Activated CD4-positive, CD25-positive, alpha-beta regulatory T cell (primary cell): Measurements from ENCODE around the gene ZNF823.
"Not testable (repeated sequence)": the region's sequence is repeated elsewhere in the genome, so short reads cannot be mapped to it uniquely, and the experiment has no call there.

Experiments
- DNase-seq, 4 experiments: peaks; one replicate each; lab custom pipeline; 2025; lab: John Stamatoyannopoulos, UW

The ZNF823 gene

DNA sequence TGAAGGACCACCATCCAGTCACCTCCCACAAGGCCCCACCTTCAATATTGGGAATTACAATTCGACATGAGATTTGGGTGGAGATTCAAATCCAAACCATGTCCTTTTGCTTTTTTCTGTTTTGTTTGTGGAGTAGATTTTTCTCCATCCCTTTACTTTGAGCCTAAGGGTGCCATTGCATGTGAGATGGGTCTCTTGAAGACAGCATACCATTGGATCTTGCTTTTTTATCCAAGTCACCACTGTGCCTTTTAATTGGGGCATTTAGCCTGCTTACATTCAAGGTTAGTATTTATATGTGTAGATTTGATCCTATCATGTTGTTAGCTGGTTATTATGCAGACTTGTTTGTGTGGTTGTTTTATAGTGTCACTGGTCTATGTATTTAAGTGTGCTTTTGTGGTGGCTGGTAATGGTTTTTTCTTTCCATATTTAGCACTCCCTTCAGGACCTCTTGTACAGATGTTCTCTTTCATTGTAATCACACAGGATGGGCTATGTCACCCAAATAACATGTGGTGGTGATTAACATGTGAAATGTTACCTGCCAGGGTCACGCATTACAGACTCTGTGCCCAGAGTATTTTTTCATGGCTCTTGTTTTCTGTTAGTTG, 58.0 kb downstream of the ZNF823 start:
- no peak for DNase-seq

DNA sequence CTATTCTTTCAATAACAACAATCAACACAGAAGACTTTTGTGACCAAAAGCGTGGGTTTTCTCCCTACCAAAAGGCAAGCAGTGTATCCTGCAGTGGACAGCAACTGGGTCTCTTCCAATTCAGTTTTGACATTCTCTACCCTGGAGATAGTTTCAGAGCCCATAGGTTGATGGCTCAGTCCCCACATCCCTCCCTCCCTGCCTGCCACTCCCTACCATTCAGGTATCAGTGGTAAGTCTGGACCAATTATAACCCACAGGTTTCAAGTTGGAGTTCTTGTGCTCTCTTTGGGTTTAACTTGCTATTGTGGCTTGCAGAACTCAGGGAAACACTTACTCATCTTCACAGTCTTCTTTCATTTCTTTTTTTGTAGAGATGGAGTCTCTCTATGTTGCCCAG, 60.2 kb downstream of the ZNF823 start:
- DNase-seq: no peak

DNA sequence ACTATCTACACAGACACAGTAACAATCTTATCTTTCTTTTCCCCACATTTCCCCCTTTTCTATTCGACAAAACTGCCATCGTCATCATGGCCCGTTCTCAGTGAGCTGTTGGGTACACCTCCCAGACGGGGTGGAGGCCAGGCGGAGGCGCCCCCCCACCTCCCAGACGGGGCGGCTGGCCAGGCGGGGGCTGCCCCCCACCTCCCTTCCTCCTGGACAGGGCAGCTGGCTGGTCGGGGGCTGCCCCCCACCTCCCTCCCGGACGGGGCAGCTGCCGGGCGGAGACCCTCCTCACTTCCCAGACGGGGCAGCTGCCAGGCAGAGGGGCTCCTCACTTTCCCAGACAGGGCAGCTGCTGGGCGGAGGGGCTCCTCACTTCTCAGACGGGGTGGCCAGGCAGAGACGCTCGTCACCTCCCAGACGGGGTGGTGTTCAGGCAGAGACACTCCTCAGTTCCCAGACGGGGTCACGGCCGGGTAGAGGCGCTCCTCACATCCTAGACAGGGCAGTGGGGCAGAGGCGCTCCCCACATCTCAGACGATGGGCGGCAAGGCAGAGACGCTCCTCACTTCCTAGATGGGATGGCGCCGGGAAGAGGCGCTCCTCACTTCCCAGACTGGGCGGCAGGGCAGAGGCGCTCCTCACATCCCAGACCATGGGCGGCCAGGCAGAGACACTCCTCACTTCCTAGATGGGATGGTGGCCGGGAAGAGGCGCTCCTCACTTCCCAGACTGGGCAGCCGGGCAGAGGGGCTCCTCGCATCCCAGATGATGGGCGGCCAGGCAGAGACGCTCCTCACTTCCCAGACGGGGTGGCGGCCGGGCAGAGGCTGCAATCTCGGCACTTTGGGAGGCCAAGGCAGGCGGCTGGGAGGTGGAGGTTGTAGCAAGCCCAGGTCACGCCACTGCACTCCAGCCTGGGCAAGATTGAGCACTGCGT, 61.8 kb downstream of the ZNF823 start:
- not testable (repeated sequence) for DNase-seq

DNA sequence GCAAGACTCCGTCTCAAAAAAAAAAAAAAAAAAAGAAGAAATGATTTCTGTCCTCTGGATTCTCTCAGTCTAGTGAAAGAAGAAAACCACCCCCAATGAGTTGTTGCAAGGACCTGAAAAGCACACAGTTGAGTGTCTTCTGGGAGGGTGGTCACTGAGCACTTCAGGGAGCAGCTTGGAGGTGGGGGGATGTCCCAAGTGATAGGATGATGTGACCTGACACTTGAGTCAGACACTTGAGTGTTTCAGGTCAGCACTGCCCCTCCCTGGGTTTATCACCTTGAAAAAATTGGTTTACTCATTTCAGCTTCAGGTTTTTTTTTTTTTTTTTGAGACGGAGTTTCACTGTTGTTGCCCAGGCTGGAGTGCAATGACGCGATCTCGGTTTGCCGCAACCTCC, 63.2 kb downstream of the ZNF823 start:
- no peak for DNase-seq

DNA sequence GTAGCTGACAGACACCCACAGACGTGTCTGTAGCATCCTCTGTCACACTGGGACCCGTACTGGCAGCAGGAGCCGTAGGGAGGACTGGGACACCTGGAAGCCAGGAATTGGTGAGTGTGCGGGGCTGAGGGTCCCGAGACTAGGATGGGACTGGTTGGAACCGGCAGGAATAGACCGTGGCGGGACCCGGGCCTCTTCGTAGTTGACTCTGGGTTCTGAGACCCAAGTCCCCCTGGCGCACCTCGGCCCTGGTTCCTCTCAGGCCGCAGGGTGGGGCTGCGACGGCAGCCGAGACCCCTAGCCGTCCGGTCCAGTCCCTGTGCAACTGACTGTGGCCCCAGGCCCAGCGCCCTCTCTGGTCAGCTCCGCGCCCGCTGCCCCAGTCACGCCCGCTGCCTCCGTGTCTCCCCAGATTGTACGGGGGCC, 64.7 kb downstream of the ZNF823 start:
- DNase-seq: no peak

DNA sequence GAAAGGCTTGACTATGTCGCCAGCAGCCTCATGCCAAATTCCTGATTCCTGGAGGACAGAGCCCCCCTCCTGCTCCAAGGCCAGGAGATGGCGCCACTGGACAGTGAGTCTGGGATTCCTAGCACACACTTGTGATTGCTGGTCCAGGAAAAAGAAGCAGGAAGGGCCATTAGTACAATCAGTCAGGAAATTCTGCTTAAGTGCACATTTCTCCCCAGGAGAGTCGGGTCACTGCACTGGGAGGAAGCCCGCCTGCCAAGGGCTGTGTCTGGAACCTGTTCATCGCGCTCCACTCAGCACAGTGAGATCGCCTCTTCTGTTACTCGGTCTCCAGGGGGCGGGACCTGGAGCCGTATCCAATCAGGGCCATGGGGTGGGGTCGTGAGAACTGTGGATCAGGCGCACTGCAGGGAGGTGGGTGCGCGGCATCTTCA, 65.1 kb downstream of the ZNF823 start:
- no peak for DNase-seq
